Peyer's patch (tissue), 4 donors: ENCODE data around the gene SHISA4. TPM values are rescaled to one million over a fixed set of nuclear protein-coding genes. Genes with fewer than 3 reads are reported as not detected.
"Not testable (repeated sequence)": the region's sequence is repeated elsewhere in the genome, so short reads cannot be mapped to it uniquely, and the experiment has no call there.

Experiments
- DNase-seq, 3 donors: peaks; one replicate each; pipeline ENCODE4 v3.0.0-alpha.2; 2017 to 2019
- H3K27ac ChIP-seq, 4 donors: fragments of 200-600 bp; sonication (generic); one replicate each; pipeline ENCODE4 v1.5.1; 2016 to 2019
- H3K27me3 ChIP-seq, 2 donors: fragments of 200-600 bp; sonication (generic); one replicate each; pipeline ENCODE4 v1.5.1; 2019
- H3K36me3 ChIP-seq, 3 donors: fragments of 200-600 bp; sonication (generic); one replicate each; pipeline ENCODE4 v1.5.1; 2016 to 2019
- H3K4me1 ChIP-seq, 4 donors: fragments of 200-600 bp; sonication (generic); one replicate each; pipeline ENCODE4 v1.5.1; 2016 to 2019
- H3K4me3 ChIP-seq, 4 donors: fragments of 200-600 bp; sonication (generic); 1 replicate in 3 of 4; 2 replicates in 1 of 4; pipeline ENCODE4 v1.5.1; 2016 to 2019; ENCODE audit warnings: mild to moderate bottlenecking in 1 of 4
- H3K9me3 ChIP-seq, 4 donors: fragments of 200-600 bp; sonication (generic); one replicate each; pipeline ENCODE4 v1.5.1; 2016 to 2019; ENCODE audit warnings: mild to moderate bottlenecking in 1 of 4
- CTCF ChIP-seq, 6 experiments: fragments of 450-650 bp in 4 of 6; fragments of 200-600 bp in 2 of 6; sonication (generic) in 1 of 6; IDR thresholded peaks; one replicate each; pipeline ENCODE4 v1.5.1; 2017 to 2019; ENCODE audit warnings: antibody characterized with exemption in 6 of 6, mild to moderate bottlenecking in 3 of 6, moderate library complexity in 1 of 6
- POLR2A ChIP-seq, 2 donors: fragments of 450-650 bp; IDR thresholded peaks; one replicate each; pipeline ENCODE4 v1.5.1; 2017; ENCODE audit warnings: antibody characterized with exemption in 2 of 2, mild to moderate bottlenecking in 2 of 2, moderate library complexity in 2 of 2
- total RNA-seq, 4 donors: library from RNA; depleted of rRNA; stranded (reverse); fragments of >200 nt; gene quantifications; one replicate each; pipeline ENCODE4 v1.1.0, GENCODE V29; 2016

SHISA4 gene
- total RNA-seq, 4 donors from 2014 or later: 2.9 to 10.7 (median 4.8) TPM

- no peaks in the 10 kb centered on the region for H3K27me3 ChIP-seq
- no peak for DNase-seq
- no peaks in the 10 kb centered on the region for H3K4me1 ChIP-seq
- no peak overlapping the region for H3K27ac ChIP-seq
- no peaks in the 10 kb centered on the region for H3K9me3 ChIP-seq
- peaks cover 0 to 85% (median 0%) of the 10 kb centered on the region in 3 donors for H3K36me3 ChIP-seq
- no peak for TF ChIP-seq CTCF (IDR thresholded peaks at IDR 0.05)
- no peak for TF ChIP-seq POLR2A (IDR thresholded peaks at IDR 0.05)
- H3K4me3 ChIP-seq: no peak overlapping the region
These were observed 36.7 kb upstream of the SHISA4 start for GRCh38 chr1:201851949-201852348.

- not testable (repeated sequence) for H3K9me3 ChIP-seq, H3K4me1 ChIP-seq, H3K27ac ChIP-seq, H3K27me3 ChIP-seq, H3K4me3 ChIP-seq, DNase-seq
- H3K36me3 ChIP-seq: peaks cover 0 to 89% (median 0%) of the 10 kb centered on the region in 3 donors
These were observed 32.0 kb upstream of the SHISA4 start for GRCh38 chr1:201856722-201857121.

DNA sequence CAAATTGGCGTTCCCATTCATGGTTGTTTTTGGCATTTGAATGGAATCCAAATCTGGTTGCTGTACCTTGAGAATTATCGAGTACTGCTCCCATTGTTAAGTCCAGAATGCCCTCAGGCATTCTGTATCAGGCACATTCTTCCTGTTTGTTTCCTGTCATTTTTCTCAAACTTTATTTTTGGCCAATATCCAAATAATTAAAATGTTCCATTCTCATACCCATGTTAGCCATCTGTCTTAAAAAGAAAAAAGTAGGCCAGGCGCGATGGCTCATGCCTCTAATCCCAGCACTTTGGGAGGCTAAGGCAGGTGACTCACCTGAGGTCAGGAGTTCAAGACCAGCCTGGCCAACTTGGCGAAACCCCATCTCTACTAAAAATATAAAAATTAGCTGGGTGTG, 29.3 kb upstream of the SHISA4 start:
- no peak for TF ChIP-seq CTCF (IDR thresholded peaks at IDR 0.05)
- TF ChIP-seq POLR2A (IDR thresholded peaks at IDR 0.05): no peak
- H3K9me3 ChIP-seq: no peaks in the 10 kb centered on the region
- H3K4me3 ChIP-seq: no peak overlapping the region
- no peaks in the 10 kb centered on the region for H3K4me1 ChIP-seq
- H3K36me3 ChIP-seq: peaks cover 0 to 79% (median 0%) of the 10 kb centered on the region in 3 donors
- DNase-seq: no peak
- H3K27me3 ChIP-seq: no peaks in the 10 kb centered on the region
- H3K27ac ChIP-seq: no peak overlapping the region

DNA sequence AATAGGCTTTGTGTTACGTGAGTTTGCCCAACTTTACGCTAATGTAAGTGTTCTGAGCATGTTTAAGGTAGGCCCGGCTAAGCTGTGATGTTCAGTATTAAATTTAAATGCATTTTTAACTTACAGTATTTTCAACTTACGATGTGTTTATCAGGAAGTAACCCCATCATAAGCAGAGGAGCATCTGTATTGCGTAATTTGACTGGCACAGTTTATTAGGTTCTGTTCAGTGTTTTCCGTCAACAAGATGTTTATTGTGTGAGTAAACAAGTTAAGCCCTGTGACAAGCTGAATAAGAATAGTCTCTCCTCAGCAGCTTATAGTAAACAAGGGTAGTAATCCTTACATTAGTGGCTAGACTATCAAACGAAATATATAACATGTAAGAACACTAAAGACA, 27.2 kb upstream of the SHISA4 start:
- peaks cover 0 to 69% (median 0%) of the 10 kb centered on the region in 3 donors for H3K36me3 ChIP-seq
- TF ChIP-seq POLR2A (IDR thresholded peaks at IDR 0.05) (no peak), CTCF (IDR thresholded peaks at IDR 0.05) (no peak)

GRCh38 chr1:201870397-201870796, 18.3 kb upstream of the SHISA4 start:
- peaks cover 0 to 89% (median 3%) of the 10 kb centered on the region in 3 donors for H3K36me3 ChIP-seq
- TF ChIP-seq CTCF (IDR thresholded peaks at IDR 0.05) (no peak), POLR2A (IDR thresholded peaks at IDR 0.05) (no peak)

More for the DNA sequence above, 27.2 kb upstream of the SHISA4 start:
- no peak for DNase-seq
- no peak overlapping the region for H3K27ac ChIP-seq
- no peaks in the 10 kb centered on the region for H3K9me3 ChIP-seq
- no peaks in the 10 kb centered on the region for H3K4me1 ChIP-seq
- no peak overlapping the region for H3K4me3 ChIP-seq
- H3K27me3 ChIP-seq: no peaks in the 10 kb centered on the region

GRCh38 chr1:201874672-201875071, 14.0 kb upstream of the SHISA4 start:
- Histone ChIP-seq H3K27ac (no peak overlapping the region), H3K9me3 (no peaks in the 10 kb centered on the region), H3K36me3 (peaks cover 0 to 51% (median 0%) of the 10 kb centered on the region in 3 donors), H3K4me1 (no peaks in the 10 kb centered on the region), H3K4me3 (no peak overlapping the region), H3K27me3 (no peaks in the 10 kb centered on the region)
- TF ChIP-seq CTCF (IDR thresholded peaks at IDR 0.05): no peak
- no peak for TF ChIP-seq POLR2A (IDR thresholded peaks at IDR 0.05)
- DNase-seq: no peak

More at GRCh38 chr1:201870397-201870796, 18.3 kb upstream of the SHISA4 start:
- no peak for DNase-seq
- H3K27ac ChIP-seq: no peak overlapping the region
- H3K4me1 ChIP-seq: no peaks in the 10 kb centered on the region
- no peaks in the 10 kb centered on the region for H3K27me3 ChIP-seq
- H3K4me3 ChIP-seq: no peak overlapping the region
- H3K9me3 ChIP-seq: no peaks in the 10 kb centered on the region
